ENCODE measurements around the gene BCR. TPM values are rescaled to one million over a fixed set of nuclear protein-coding genes. Genes with fewer than 3 reads are reported as not detected.

Gene BCR
- total RNA-seq, 1 donor from 2014 or later, result 12.5 TPM

- H3K9ac ChIP-seq (ENCODE audit: low read depth in 1 of 3, low read length in 3 of 3), result no peak overlapping the region
- no peak overlapping the region for H3K27ac ChIP-seq (ENCODE audit: low read depth, low read length)
- H3K4me3 ChIP-seq (ENCODE audit: low read length in 3 of 3), result no peak overlapping the region
- peaks cover 14 to 32% (median 25%) of the 10 kb centered on the region in 3 donors for H3K36me3 ChIP-seq (ENCODE audit: control insufficient read depth in 3 of 3, insufficient read depth in 3 of 3, low read length in 3 of 3)
- no peaks in the 10 kb centered on the region for H3K9me3 ChIP-seq (ENCODE audit: control insufficient read depth in 3 of 3, low read length in 3 of 3)
- peaks cover 0 to under 1% (median 0%) of the 10 kb centered on the region in 3 donors for H3K4me1 ChIP-seq (ENCODE audit: control insufficient read depth in 3 of 3, insufficient read depth in 3 of 3, low read length in 3 of 3)
- H3K27me3 ChIP-seq (ENCODE audit: control insufficient read depth in 3 of 3, insufficient read depth in 3 of 3, low read length in 3 of 3), result peaks cover 0 to 19% (median 8%) of the 10 kb centered on the region in 3 donors
Observed at GRCh38 chr22:23270212-23270733, 90.0 kb downstream of the BCR start.

DNA sequence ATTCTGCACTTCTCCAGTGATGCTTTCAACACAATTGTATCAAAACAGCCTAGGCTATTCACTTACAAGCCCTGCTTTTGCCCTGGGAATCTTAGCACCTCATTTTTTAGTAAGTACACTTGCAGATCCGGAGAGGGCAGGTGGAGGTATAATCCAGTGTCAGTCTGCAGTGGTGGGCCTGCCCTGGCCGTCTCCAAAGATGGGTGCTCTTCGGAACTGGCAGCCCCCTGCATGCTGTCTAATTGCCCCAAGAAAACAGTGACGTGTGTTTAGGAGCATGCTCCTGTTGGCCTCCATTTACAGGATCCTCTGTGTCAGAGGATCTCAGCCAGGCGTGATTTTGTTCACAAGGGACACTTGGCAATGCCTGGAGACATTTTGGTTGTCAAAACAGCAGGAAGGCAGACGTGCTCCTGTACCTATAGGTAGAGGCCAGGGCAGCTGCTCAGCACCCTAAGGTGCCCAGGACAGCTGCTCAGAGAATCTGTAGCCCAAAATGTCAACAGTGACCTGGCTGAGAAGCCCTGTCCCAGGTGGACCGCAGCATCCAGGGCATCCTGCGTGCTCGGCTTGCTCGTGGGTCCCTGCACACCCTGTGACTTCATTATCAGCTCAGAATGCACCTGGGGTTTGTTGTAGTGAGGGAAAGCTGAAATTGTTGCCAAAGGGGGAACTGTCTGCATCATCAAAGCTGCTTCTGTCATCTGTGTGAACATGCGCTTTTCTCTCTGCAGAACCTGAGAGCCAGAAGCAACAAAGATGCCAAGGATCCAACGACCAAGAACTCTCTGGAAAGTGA lies 90.7 kb downstream of the BCR start:
- H3K4me3 ChIP-seq (ENCODE audit: low read length in 3 of 3), result no peak overlapping the region
- H3K9ac ChIP-seq (ENCODE audit: low read depth in 1 of 3, low read length in 3 of 3), result no peak overlapping the region
- peaks cover 14 to 32% (median 26%) of the 10 kb centered on the region in 3 donors for H3K36me3 ChIP-seq (ENCODE audit: control insufficient read depth in 3 of 3, insufficient read depth in 3 of 3, low read length in 3 of 3)
- no peak overlapping the region for H3K27ac ChIP-seq (ENCODE audit: low read depth, low read length)
- peaks cover 0 to 19% (median 10%) of the 10 kb centered on the region in 3 donors for H3K27me3 ChIP-seq (ENCODE audit: control insufficient read depth in 3 of 3, insufficient read depth in 3 of 3, low read length in 3 of 3)
- H3K4me1 ChIP-seq (ENCODE audit: control insufficient read depth in 3 of 3, insufficient read depth in 3 of 3, low read length in 3 of 3), result no peaks in the 10 kb centered on the region
- no peaks in the 10 kb centered on the region for H3K9me3 ChIP-seq (ENCODE audit: control insufficient read depth in 3 of 3, low read length in 3 of 3)

DNA sequence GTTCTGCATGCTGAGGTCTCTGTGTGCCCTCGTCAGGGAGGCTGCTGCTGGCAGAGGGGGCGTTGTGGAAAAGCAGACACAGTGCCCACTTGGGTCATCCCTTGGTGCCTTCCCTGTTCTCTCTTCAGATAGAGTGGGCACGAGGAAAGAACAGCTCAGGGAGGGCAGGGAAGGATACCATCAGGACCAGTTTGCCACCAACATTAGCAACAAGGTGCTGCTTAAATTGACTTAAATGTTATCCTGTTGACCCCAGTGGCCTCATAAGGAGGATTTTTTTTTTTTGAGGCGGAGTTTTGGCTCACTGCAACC lies 91.2 kb downstream of the BCR start:
- H3K9ac ChIP-seq (ENCODE audit: low read depth in 1 of 3, low read length in 3 of 3), result no peak overlapping the region
- H3K27me3 ChIP-seq (ENCODE audit: control insufficient read depth in 3 of 3, insufficient read depth in 3 of 3, low read length in 3 of 3), result peaks cover 0 to 19% (median 10%) of the 10 kb centered on the region in 3 donors
- peaks cover 14 to 32% (median 26%) of the 10 kb centered on the region in 3 donors for H3K36me3 ChIP-seq (ENCODE audit: control insufficient read depth in 3 of 3, insufficient read depth in 3 of 3, low read length in 3 of 3)

DNA sequence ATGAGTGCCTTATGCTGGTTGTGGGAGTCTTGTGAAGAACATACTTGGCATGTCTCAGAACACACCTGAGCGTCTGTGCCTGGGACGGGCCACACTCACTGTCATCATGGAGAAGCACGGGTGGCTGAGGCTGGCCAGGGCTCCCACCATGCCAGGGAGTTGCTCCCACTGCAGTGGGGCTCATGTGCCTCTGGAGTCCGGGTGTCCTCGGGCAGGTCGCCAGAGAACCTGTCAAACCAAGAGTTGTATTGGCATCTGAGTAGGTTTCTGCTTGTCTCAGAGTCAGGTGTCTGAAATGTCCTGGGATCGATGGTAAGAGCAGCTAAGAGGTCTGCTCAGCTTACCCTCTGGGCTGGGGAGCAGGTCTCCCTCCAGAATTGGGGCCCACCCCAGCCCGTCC lies 92.1 kb downstream of the BCR start:
- Histone ChIP-seq H3K9ac (ENCODE audit: low read depth in 1 of 3, low read length in 3 of 3) (no peak overlapping the region), H3K4me1 (ENCODE audit: control insufficient read depth in 3 of 3, insufficient read depth in 3 of 3, low read length in 3 of 3) (no peaks in the 10 kb centered on the region), H3K27ac (ENCODE audit: low read depth, low read length) (no peak overlapping the region), H3K27me3 (ENCODE audit: control insufficient read depth in 3 of 3, insufficient read depth in 3 of 3, low read length in 3 of 3) (peaks cover 0 to 19% (median 10%) of the 10 kb centered on the region in 3 donors), H3K9me3 (ENCODE audit: control insufficient read depth in 3 of 3, low read length in 3 of 3) (no peaks in the 10 kb centered on the region), H3K36me3 (ENCODE audit: control insufficient read depth in 3 of 3, insufficient read depth in 3 of 3, low read length in 3 of 3) (peaks cover 14 to 32% (median 24%) of the 10 kb centered on the region in 3 donors), H3K4me3 (ENCODE audit: low read length in 3 of 3) (no peak overlapping the region)

More for the DNA sequence above, 91.2 kb downstream of the BCR start:
- Histone ChIP-seq H3K27ac (ENCODE audit: low read depth, low read length) (no peak overlapping the region), H3K4me3 (ENCODE audit: low read length in 3 of 3) (no peak overlapping the region), H3K4me1 (ENCODE audit: control insufficient read depth in 3 of 3, insufficient read depth in 3 of 3, low read length in 3 of 3) (no peaks in the 10 kb centered on the region), H3K9me3 (ENCODE audit: control insufficient read depth in 3 of 3, low read length in 3 of 3) (no peaks in the 10 kb centered on the region)

GRCh38 chr22:23272834-23273233 lies 92.5 kb downstream of the BCR start:
- Histone ChIP-seq H3K36me3 (ENCODE audit: control insufficient read depth in 3 of 3, insufficient read depth in 3 of 3, low read length in 3 of 3) (peaks cover 14 to 32% (median 24%) of the 10 kb centered on the region in 3 donors), H3K27ac (ENCODE audit: low read depth, low read length) (no peak overlapping the region), H3K27me3 (ENCODE audit: control insufficient read depth in 3 of 3, insufficient read depth in 3 of 3, low read length in 3 of 3) (peaks cover 0 to 19% (median 10%) of the 10 kb centered on the region in 3 donors), H3K4me3 (ENCODE audit: low read length in 3 of 3) (no peak overlapping the region), H3K4me1 (ENCODE audit: control insufficient read depth in 3 of 3, insufficient read depth in 3 of 3, low read length in 3 of 3) (no peaks in the 10 kb centered on the region), H3K9me3 (ENCODE audit: control insufficient read depth in 3 of 3, low read length in 3 of 3) (no peaks in the 10 kb centered on the region), H3K9ac (ENCODE audit: low read depth in 1 of 3, low read length in 3 of 3) (no peak overlapping the region)

GRCh38 chr22:23273445-23274145 lies 93.3 kb downstream of the BCR start:
- Histone ChIP-seq H3K36me3 (ENCODE audit: control insufficient read depth in 3 of 3, insufficient read depth in 3 of 3, low read length in 3 of 3) (peaks cover 14 to 28% (median 19%) of the 10 kb centered on the region in 3 donors), H3K4me3 (ENCODE audit: low read length in 3 of 3) (no peak overlapping the region), H3K9ac (ENCODE audit: low read depth in 1 of 3, low read length in 3 of 3) (no peak overlapping the region), H3K27ac (ENCODE audit: low read depth, low read length) (no peak overlapping the region), H3K27me3 (ENCODE audit: control insufficient read depth in 3 of 3, insufficient read depth in 3 of 3, low read length in 3 of 3) (peaks cover 0 to 17% (median 10%) of the 10 kb centered on the region in 3 donors), H3K4me1 (ENCODE audit: control insufficient read depth in 3 of 3, insufficient read depth in 3 of 3, low read length in 3 of 3) (no peaks in the 10 kb centered on the region), H3K9me3 (ENCODE audit: control insufficient read depth in 3 of 3, low read length in 3 of 3) (no peaks in the 10 kb centered on the region)

GRCh38 chr22:23274146-23274526 lies 93.8 kb downstream of the BCR start:
- H3K27ac ChIP-seq (ENCODE audit: low read depth, low read length), result no peak overlapping the region

DNA sequence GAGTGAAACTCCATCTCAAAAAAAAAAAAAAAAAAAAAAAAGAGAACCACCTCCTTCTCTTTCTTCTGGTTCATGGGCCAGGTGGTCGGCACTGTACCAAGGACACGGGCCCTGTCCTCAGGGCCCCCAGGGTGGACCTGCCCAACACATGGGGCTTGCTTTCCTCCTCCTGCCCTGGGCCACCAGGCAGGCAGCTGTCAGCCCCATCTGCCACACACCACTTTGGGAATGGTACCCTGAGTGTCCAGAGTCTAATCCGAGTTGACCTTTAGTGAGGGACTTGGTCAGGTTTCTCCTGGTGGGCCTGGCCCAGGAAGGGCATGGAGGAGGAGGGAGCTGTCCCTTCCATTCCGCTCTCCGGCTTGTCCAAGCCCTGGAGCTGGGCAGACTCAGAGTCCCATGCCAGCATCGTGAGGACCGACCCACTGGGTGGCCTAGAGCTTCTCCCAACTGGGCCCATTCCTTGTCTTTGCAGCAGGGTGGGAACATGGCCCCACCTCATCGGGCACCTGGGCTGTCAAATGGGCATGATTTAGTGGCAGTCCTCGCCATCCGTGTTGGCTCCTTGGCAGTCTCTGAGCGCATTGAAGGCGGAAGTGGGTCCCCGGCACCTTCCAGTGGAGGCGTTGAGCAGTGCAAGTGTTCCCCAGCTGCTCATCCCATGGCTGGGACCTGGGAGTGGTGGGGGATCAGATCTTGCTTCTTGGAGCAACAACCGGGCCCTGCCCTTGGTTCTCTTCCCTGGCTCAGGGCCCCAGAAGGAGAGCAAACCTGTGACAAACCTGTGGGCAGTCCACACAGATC lies 94.8 kb downstream of the BCR start:
- Histone ChIP-seq H3K4me3 (ENCODE audit: low read length in 3 of 3) (no peak overlapping the region), H3K9ac (ENCODE audit: low read depth in 1 of 3, low read length in 3 of 3) (no peak overlapping the region), H3K27ac (ENCODE audit: low read depth, low read length) (no peak overlapping the region), H3K9me3 (ENCODE audit: control insufficient read depth in 3 of 3, low read length in 3 of 3) (no peaks in the 10 kb centered on the region), H3K4me1 (ENCODE audit: control insufficient read depth in 3 of 3, insufficient read depth in 3 of 3, low read length in 3 of 3) (peaks cover 0 to 7% (median 0%) of the 10 kb centered on the region in 3 donors), H3K36me3 (ENCODE audit: control insufficient read depth in 3 of 3, insufficient read depth in 3 of 3, low read length in 3 of 3) (peaks cover 14 to 22% (median 15%) of the 10 kb centered on the region in 3 donors), H3K27me3 (ENCODE audit: control insufficient read depth in 3 of 3, insufficient read depth in 3 of 3, low read length in 3 of 3) (peaks cover 0 to 14% (median 4%) of the 10 kb centered on the region in 3 donors)

More at GRCh38 chr22:23274146-23274526, 93.8 kb downstream of the BCR start:
- Histone ChIP-seq H3K4me3 (ENCODE audit: low read length in 3 of 3) (no peak overlapping the region), H3K9me3 (ENCODE audit: control insufficient read depth in 3 of 3, low read length in 3 of 3) (no peaks in the 10 kb centered on the region), H3K9ac (ENCODE audit: low read depth in 1 of 3, low read length in 3 of 3) (no peak overlapping the region), H3K27me3 (ENCODE audit: control insufficient read depth in 3 of 3, insufficient read depth in 3 of 3, low read length in 3 of 3) (peaks cover 0 to 14% (median 6%) of the 10 kb centered on the region in 3 donors), H3K36me3 (ENCODE audit: control insufficient read depth in 3 of 3, insufficient read depth in 3 of 3, low read length in 3 of 3) (peaks cover 14 to 23% (median 15%) of the 10 kb centered on the region in 3 donors), H3K4me1 (ENCODE audit: control insufficient read depth in 3 of 3, insufficient read depth in 3 of 3, low read length in 3 of 3) (peaks cover 0 to 5% (median 0%) of the 10 kb centered on the region in 3 donors)

DNA sequence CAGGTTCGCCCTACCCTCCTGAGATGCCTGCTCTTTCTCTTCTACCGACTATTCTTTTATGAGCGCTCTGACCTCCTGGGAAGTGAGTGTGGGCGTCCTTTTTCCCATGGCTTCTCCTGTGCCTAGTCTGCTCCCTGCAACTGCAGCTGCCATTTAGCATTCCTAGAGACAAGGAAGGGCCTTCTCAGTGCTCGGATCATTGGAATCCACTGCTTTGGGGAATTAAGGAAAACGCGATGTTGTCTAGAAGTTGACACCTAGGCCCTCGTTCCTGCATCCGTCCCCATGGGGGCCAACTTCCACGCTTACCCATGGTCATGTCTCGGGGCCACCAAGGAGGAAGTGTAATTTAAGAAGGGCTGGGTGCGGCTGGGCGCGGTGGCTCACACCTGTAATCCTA lies 95.4 kb downstream of the BCR start:
- H3K27me3 ChIP-seq (ENCODE audit: control insufficient read depth in 3 of 3, insufficient read depth in 3 of 3, low read length in 3 of 3), result peaks cover 0 to 14% (median 4%) of the 10 kb centered on the region in 3 donors
- no peak overlapping the region for H3K9ac ChIP-seq (ENCODE audit: low read depth in 1 of 3, low read length in 3 of 3)
- no peak overlapping the region for H3K27ac ChIP-seq (ENCODE audit: low read depth, low read length)
- H3K9me3 ChIP-seq (ENCODE audit: control insufficient read depth in 3 of 3, low read length in 3 of 3), result no peaks in the 10 kb centered on the region
- H3K4me3 ChIP-seq (ENCODE audit: low read length in 3 of 3), result no peak overlapping the region
- H3K4me1 ChIP-seq (ENCODE audit: control insufficient read depth in 3 of 3, insufficient read depth in 3 of 3, low read length in 3 of 3), result peaks cover 0 to 8% (median 0%) of the 10 kb centered on the region in 3 donors
- peaks cover 14 to 22% (median 15%) of the 10 kb centered on the region in 3 donors for H3K36me3 ChIP-seq (ENCODE audit: control insufficient read depth in 3 of 3, insufficient read depth in 3 of 3, low read length in 3 of 3)
